Left lung (tissue), 10 donors: ENCODE data around the gene TRAPPC5. TPM values are rescaled to one million over a fixed set of nuclear protein-coding genes. Genes with fewer than 3 reads are reported as not detected.

Experiments used
- ATAC-seq: fragments of 200-7000 bp; cut with Tn5 transposase; one replicate; pipeline ENCODE4 v1.9.1; 2020; ENCODE audit warnings: moderate library complexity
- DNase-seq, 4 donors: peaks; one replicate each; pipeline ENCODE4 v3.0.0-alpha.2; 2013 to 2020
- H3K27ac ChIP-seq, 2 donors: fragments of 200-600 bp; sonication (generic) in 1 of 2; one replicate each; pipeline versions ENCODE4 v1.5.0 to v1.8.0; 2020 to 2021
- H3K27me3 ChIP-seq, 2 donors: fragments of 200-600 bp; sonication (generic) in 1 of 2; one replicate each; pipeline versions ENCODE4 v1.5.0 to v1.8.0; 2020 to 2021
- H3K36me3 ChIP-seq, 2 donors: fragments of 200-600 bp; sonication (generic) in 1 of 2; one replicate each; pipeline versions ENCODE4 v1.5.0 to v1.8.0; 2020 to 2021
- H3K4me1 ChIP-seq, 2 donors: fragments of 200-600 bp; one replicate each; pipeline ENCODE4 v1.8.0; 2021
- H3K4me3 ChIP-seq, 2 donors: fragments of 200-600 bp; sonication (generic) in 1 of 2; one replicate each; pipeline versions ENCODE4 v1.5.0 to v1.8.0; 2020 to 2021; ENCODE audit warnings: mild to moderate bottlenecking in 1 of 2
- H3K9me3 ChIP-seq, 2 donors: fragments of 200-600 bp; sonication (generic) in 1 of 2; one replicate each; pipeline versions ENCODE4 v1.5.0 to v1.8.0; 2020 to 2021
- CTCF ChIP-seq, 2 donors: fragments of 200-600 bp; sonication (generic) in 1 of 2; IDR thresholded peaks; one replicate each; pipeline versions ENCODE4 v1.5.0 to v1.8.0; 2021; ENCODE audit warnings: antibody characterized with exemption in 2 of 2
- intact Hi-C, 2 donors: fragments of 100-400 bp; cut with DNase I; formaldehyde crosslinking; loops; one replicate each; pipeline versions ENCODE4 v1.11.2 to v1.14.2; 2022
- polyA plus RNA-seq, 6 donors: library from polyadenylated mRNA; unstranded; fragments of 120-200 nt; gene quantifications; one replicate each; pipeline ENCODE4 v1.2.1, GENCODE V29; 2013; ENCODE audit not compliant: insufficient read length in 6 of 6
- total RNA-seq, 2 donors: library from RNA; stranded (reverse); fragmentation: NEBNext Ultra II Directional; extraction: Animal tissue kit (Norgen Biotek cat#: 25700); gene quantifications; one replicate each; pipeline ENCODE4 v1.2.1, GENCODE V29; 2021
- donor health status: DM: no; HTN: yes; CAD: no.
- donor health status: DM: no; HTN: no; CAD: no.

Gene TRAPPC5
- total and polyA plus RNA-seq, 8 donors = 25.7 to 106 (median 42.8) TPM

- DNase-seq = no peak
- intact Hi-C loops = no loop called here
- Histone ChIP-seq H3K27ac (peak overlapping the region in 1 of 2 donors; percentile 98), H3K27me3 (peaks cover 0 to 33% of the 10 kb centered on the region in 2 donors), H3K36me3 (peaks cover 0 to 32% of the 10 kb centered on the region in 2 donors), H3K4me3 (peak overlapping the region in 1 of 2 donors; percentile 96), H3K9me3 (no peaks in the 10 kb centered on the region), H3K4me1 (peaks cover 0 to 44% of the 10 kb centered on the region in 2 donors)
- ATAC-seq = no peak
- TF ChIP-seq CTCF (IDR thresholded peaks at IDR 0.05) = peak in 1 of 2 donors; percentile 25
These were observed 1.5 kb upstream of the TRAPPC5 start for GRCh38 chr19:7678971-7679751.

- TF ChIP-seq CTCF (IDR thresholded peaks at IDR 0.05) = no peak
- Histone ChIP-seq H3K36me3 (peaks cover 0 to 41% of the 10 kb centered on the region in 2 donors), H3K27me3 (peaks cover 0 to 33% of the 10 kb centered on the region in 2 donors), H3K4me3 (peak overlapping the region; percentile 85 to 96), H3K9me3 (no peaks in the 10 kb centered on the region), H3K27ac (peak overlapping the region; percentile 65 to 98), H3K4me1 (peaks cover 0 to 39% of the 10 kb centered on the region in 2 donors)
- DNase-seq = no peak
- intact Hi-C loops = loop anchor here in 1 of 2 donors (10.0 kb wide), 1 partner anchor 115 kb away; no protein-coding TSS in a partner anchor
- ATAC-seq = no peak
These were observed 645 bp upstream of the TRAPPC5 start for GRCh38 chr19:7679771-7680605.

GRCh38 chr19:7681340-7682174 lies 924 bp downstream of the TRAPPC5 start:
- peak overlapping the region; percentile 65 to 98 for H3K27ac ChIP-seq
- peak overlapping the region; percentile 85 to 96 for H3K4me3 ChIP-seq
- H3K36me3 ChIP-seq = peaks cover 0 to 44% of the 10 kb centered on the region in 2 donors
- ATAC-seq (peak; percentile 78), DNase-seq (peak; percentile 68 to 93 (median 88))
- intact Hi-C loops = loop anchor here in 1 of 2 donors (10.0 kb wide), 1 partner anchor 113 kb away; no protein-coding TSS in a partner anchor
- H3K4me1 ChIP-seq = peaks cover 0 to 30% of the 10 kb centered on the region in 2 donors
- no peaks in the 10 kb centered on the region for H3K9me3 ChIP-seq
- TF ChIP-seq CTCF (IDR thresholded peaks at IDR 0.05) = peak; percentile 13 to 44
- peaks cover 0 to 28% of the 10 kb centered on the region in 2 donors for H3K27me3 ChIP-seq

GRCh38 chr19:7682175-7682855 lies 1.7 kb downstream of the TRAPPC5 start:
- peak overlapping the region; percentile 85 to 96 for H3K4me3 ChIP-seq
- peaks cover 0 to 30% of the 10 kb centered on the region in 2 donors for H3K4me1 ChIP-seq
- H3K36me3 ChIP-seq = peaks cover 0 to 44% of the 10 kb centered on the region in 2 donors
- peak overlapping the region in 1 of 2 donors; percentile 98 for H3K27ac ChIP-seq
- ATAC-seq (no peak), DNase-seq (peak in 1 of 4 donors; percentile 84)
- no peaks in the 10 kb centered on the region for H3K9me3 ChIP-seq
- no peak for TF ChIP-seq CTCF (IDR thresholded peaks at IDR 0.05)
- intact Hi-C loops = loop anchor here in 1 of 2 donors (10.0 kb wide), 1 partner anchor 112 kb away; no protein-coding TSS in a partner anchor
- H3K27me3 ChIP-seq = peaks cover 0 to 20% of the 10 kb centered on the region in 2 donors
